HCEC 1CT (cell line): Measurements from ENCODE around the gene IL11RA.

ENCODE experiments used
- DNase-seq: peaks from one replicate; pipeline ENCODE4 v3.0.0-alpha.2; 2017

Gene IL11RA

GRCh38 chr9:34655394-34655793, 3.4 kb downstream of the IL11RA start:
- DNase-seq, result no peak

- no peak for DNase-seq
Measured at GRCh38 chr9:34656992-34657391, 5.0 kb downstream of the IL11RA start.

- DNase-seq, result no peak
Measured at GRCh38 chr9:34658461-34658860, 6.5 kb downstream of the IL11RA start.

GRCh38 chr9:34659592-34660253, 7.7 kb downstream of the IL11RA start:
- DNase-seq, result peak; percentile 20

GRCh38 chr9:34662526-34663302, 10.7 kb downstream of the IL11RA start, which contains the start of gene CCL27:
Gene CCL27, minus strand, starts transcription at chr9:34662657. Its CDS starts 24 bp downstream, at chr9:34662633.
- DNase-seq, result no peak

GRCh38 chr9:34663303-34663605, 11.3 kb downstream of the IL11RA start:
- no peak for DNase-seq

- peak; percentile 77 for DNase-seq
Measured at GRCh38 chr9:34664281-34665066, 12.5 kb downstream of the IL11RA start.

GRCh38 chr9:34665067-34665380, 13.0 kb downstream of the IL11RA start:
- DNase-seq, result no peak

- DNase-seq, result peak; percentile 94
Measured at GRCh38 chr9:34665381-34666250, 13.6 kb downstream of the IL11RA start.

GRCh38 chr9:34669809-34670562, 18.0 kb downstream of the IL11RA start:
- DNase-seq, result no peak

GRCh38 chr9:34671307-34671706, 19.3 kb downstream of the IL11RA start:
- no peak for DNase-seq

GRCh38 chr9:34674440-34674839, 22.5 kb downstream of the IL11RA start:
- DNase-seq, result no peak

- peak; percentile 70 for DNase-seq
Measured at GRCh38 chr9:34675048-34675714, 23.2 kb downstream of the IL11RA start.

- no peak for DNase-seq
Measured at GRCh38 chr9:34675869-34676268, 23.9 kb downstream of the IL11RA start.

GRCh38 chr9:34684145-34684544, 32.2 kb downstream of the IL11RA start:
- DNase-seq, result no peak

- no peak for DNase-seq
Measured at GRCh38 chr9:34684816-34685215, 32.8 kb downstream of the IL11RA start.

- DNase-seq, result no peak
Measured at GRCh38 chr9:34685591-34685990, 33.6 kb downstream of the IL11RA start.

- DNase-seq, result no peak
Measured at GRCh38 chr9:34686231-34686630, 34.2 kb downstream of the IL11RA start.

- DNase-seq, result no peak
Measured at GRCh38 chr9:34686732-34687131, 34.7 kb downstream of the IL11RA start.

- no peak for DNase-seq
Measured at GRCh38 chr9:34687276-34688030, 35.5 kb downstream of the IL11RA start.
